Parathyroid adenoma (tissue), 2 donors: ENCODE data around the gene TLR9.

ENCODE experiments used
- H2AFZ ChIP-seq: fragments of 300-600 bp; sonication (generic); one replicate; pipeline ENCODE4 v1.7.0; 2017; ENCODE audit warnings: antibody characterized with exemption, mild to moderate bottlenecking
- H3K27ac ChIP-seq: fragments of 300-600 bp; sonication (generic); one replicate; pipeline ENCODE4 v1.7.0; 2017
- H3K27me3 ChIP-seq: fragments of 300-600 bp; sonication (generic); one replicate; pipeline ENCODE4 v1.7.0; 2017; ENCODE audit warnings: low read length; ENCODE audit not compliant: control insufficient read depth, insufficient read depth
- H3K36me3 ChIP-seq: fragments of 300-600 bp; sonication (generic); one replicate; pipeline ENCODE4 v1.7.0; 2017; ENCODE audit warnings: low read length; ENCODE audit not compliant: control insufficient read depth, insufficient read depth
- H3K4me1 ChIP-seq: fragments of 300-600 bp; sonication (generic); one replicate; pipeline ENCODE4 v1.7.0; 2017; ENCODE audit warnings: control low read depth
- H3K4me2 ChIP-seq: fragments of 300-600 bp; sonication (generic); one replicate; pipeline ENCODE4 v1.7.0; 2017; ENCODE audit warnings: low read length
- H3K4me3 ChIP-seq: fragments of 300-600 bp; sonication (generic); one replicate; pipeline ENCODE4 v1.7.0; 2017; ENCODE audit warnings: low read depth, low read length
- H3K79me2 ChIP-seq: fragments of 300-600 bp; sonication (generic); one replicate; pipeline ENCODE4 v1.7.0; 2017; ENCODE audit warnings: control low read depth
- H3K9ac ChIP-seq: fragments of 300-600 bp; sonication (generic); one replicate; pipeline ENCODE4 v1.7.0; 2017; ENCODE audit warnings: mild to moderate bottlenecking
- H3K9me3 ChIP-seq: fragments of 300-600 bp; sonication (generic); one replicate; pipeline ENCODE4 v1.7.0; 2017; ENCODE audit warnings: low read length; ENCODE audit not compliant: control insufficient read depth
- TF ChIP-seq, protein P1 (sequence below): fragments of 300-600 bp; sonication (generic); IDR thresholded peaks from one replicate; pipeline ENCODE4 v1.7.0; 2017; ENCODE audit warnings: antibody characterized with exemption, mild to moderate bottlenecking
- donor health status: primary hyperparathyroidism.

TLR9 gene

DNA sequence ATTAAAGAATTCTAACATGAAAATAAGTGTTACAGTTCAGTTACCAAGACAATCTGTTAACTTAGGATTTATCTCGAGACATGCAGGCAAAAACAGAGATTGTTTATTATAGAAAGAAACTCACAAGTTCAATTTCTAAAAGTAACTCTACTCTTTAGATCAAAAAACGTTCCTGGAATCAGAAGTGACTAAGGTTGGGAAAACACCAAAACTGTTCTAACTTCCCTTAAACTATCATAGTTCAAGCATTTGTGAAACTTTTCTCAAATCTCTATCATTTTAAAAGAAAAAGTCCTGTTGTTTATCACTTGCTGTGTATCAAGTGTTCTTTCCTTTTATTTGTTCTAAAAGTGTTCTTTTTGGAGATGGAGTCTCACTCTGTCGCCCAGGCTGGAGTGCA, 44.3 kb upstream of the TLR9 start:
- no peaks in the 10 kb centered on the region for H3K27me3 ChIP-seq
- H2AFZ ChIP-seq, result no peak overlapping the region
- no peaks in the 10 kb centered on the region for H3K36me3 ChIP-seq
- no peak overlapping the region for H3K9ac ChIP-seq
- no peak overlapping the region for H3K4me2 ChIP-seq
- no peak overlapping the region for H3K27ac ChIP-seq
- no peaks in the 10 kb centered on the region for H3K9me3 ChIP-seq
- H3K79me2 ChIP-seq, result peaks cover 50% of the 10 kb centered on the region
- no peak overlapping the region for H3K4me3 ChIP-seq
- no peaks in the 10 kb centered on the region for H3K4me1 ChIP-seq
- TF ChIP-seq, protein P1, sequence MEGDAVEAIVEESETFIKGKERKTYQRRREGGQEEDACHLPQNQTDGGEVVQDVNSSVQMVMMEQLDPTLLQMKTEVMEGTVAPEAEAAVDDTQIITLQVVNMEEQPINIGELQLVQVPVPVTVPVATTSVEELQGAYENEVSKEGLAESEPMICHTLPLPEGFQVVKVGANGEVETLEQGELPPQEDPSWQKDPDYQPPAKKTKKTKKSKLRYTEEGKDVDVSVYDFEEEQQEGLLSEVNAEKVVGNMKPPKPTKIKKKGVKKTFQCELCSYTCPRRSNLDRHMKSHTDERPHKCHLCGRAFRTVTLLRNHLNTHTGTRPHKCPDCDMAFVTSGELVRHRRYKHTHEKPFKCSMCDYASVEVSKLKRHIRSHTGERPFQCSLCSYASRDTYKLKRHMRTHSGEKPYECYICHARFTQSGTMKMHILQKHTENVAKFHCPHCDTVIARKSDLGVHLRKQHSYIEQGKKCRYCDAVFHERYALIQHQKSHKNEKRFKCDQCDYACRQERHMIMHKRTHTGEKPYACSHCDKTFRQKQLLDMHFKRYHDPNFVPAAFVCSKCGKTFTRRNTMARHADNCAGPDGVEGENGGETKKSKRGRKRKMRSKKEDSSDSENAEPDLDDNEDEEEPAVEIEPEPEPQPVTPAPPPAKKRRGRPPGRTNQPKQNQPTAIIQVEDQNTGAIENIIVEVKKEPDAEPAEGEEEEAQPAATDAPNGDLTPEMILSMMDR, result no peak

GRCh38 chr3:52268036-52268435, 42.6 kb upstream of the TLR9 start:
- Histone ChIP-seq H3K4me3 (no peak overlapping the region), H3K36me3 (no peaks in the 10 kb centered on the region), H3K9me3 (no peaks in the 10 kb centered on the region), H3K27ac (no peak overlapping the region), H3K9ac (no peak overlapping the region), H3K4me2 (no peak overlapping the region), H2AFZ (no peak overlapping the region), H3K79me2 (peaks cover 48% of the 10 kb centered on the region), H3K4me1 (no peaks in the 10 kb centered on the region), H3K27me3 (no peaks in the 10 kb centered on the region)
- TF ChIP-seq, protein P1, result no peak

GRCh38 chr3:52265387-52265786, 39.9 kb upstream of the TLR9 start:
- no peak overlapping the region for H2AFZ ChIP-seq
- no peaks in the 10 kb centered on the region for H3K27me3 ChIP-seq
- no peak overlapping the region for H3K4me2 ChIP-seq
- TF ChIP-seq, protein P1, result no peak
- H3K36me3 ChIP-seq, result no peaks in the 10 kb centered on the region
- H3K4me1 ChIP-seq, result no peaks in the 10 kb centered on the region
- no peak overlapping the region for H3K9ac ChIP-seq
- H3K79me2 ChIP-seq, result peaks cover 28% of the 10 kb centered on the region
- no peak overlapping the region for H3K4me3 ChIP-seq
- no peaks in the 10 kb centered on the region for H3K9me3 ChIP-seq
- H3K27ac ChIP-seq, result no peak overlapping the region

GRCh38 chr3:52262447-52262846, 37.0 kb upstream of the TLR9 start:
- no peaks in the 10 kb centered on the region for H3K36me3 ChIP-seq
- no peak overlapping the region for H3K4me2 ChIP-seq
- no peak overlapping the region for H3K4me3 ChIP-seq
- no peak overlapping the region for H3K9ac ChIP-seq
- TF ChIP-seq, protein P1, result no peak
- no peaks in the 10 kb centered on the region for H3K27me3 ChIP-seq
- H3K9me3 ChIP-seq, result no peaks in the 10 kb centered on the region
- peaks cover 20% of the 10 kb centered on the region for H3K79me2 ChIP-seq
- H3K27ac ChIP-seq, result no peak overlapping the region
- H2AFZ ChIP-seq, result no peak overlapping the region
- H3K4me1 ChIP-seq, result no peaks in the 10 kb centered on the region

GRCh38 chr3:52259448-52259847, 34.0 kb upstream of the TLR9 start:
- TF ChIP-seq, protein P1, result no peak
- Histone ChIP-seq H3K4me1 (no peaks in the 10 kb centered on the region), H3K27me3 (no peaks in the 10 kb centered on the region), H3K9me3 (no peaks in the 10 kb centered on the region), H3K79me2 (peaks cover 15% of the 10 kb centered on the region), H3K4me3 (no peak overlapping the region), H2AFZ (no peak overlapping the region), H3K27ac (no peak overlapping the region), H3K4me2 (no peak overlapping the region), H3K36me3 (no peaks in the 10 kb centered on the region), H3K9ac (no peak overlapping the region)
